Neuronal stem cell (in vitro differentiated cells): ENCODE results near the gene A2M.
A peak's percentile ranks its signal among the peaks of the same experiment; 100 is the strongest.

Experiments used
- DNase-seq: peaks from one replicate; pipeline ENCODE4 v3.0.0-alpha.2; 2013; ENCODE audit warnings: low spot score
- H2AFZ ChIP-seq: one replicate; pipeline ENCODE4 v1.6.1; 2013; ENCODE audit warnings: mild to moderate bottlenecking, low read length, inconsistent platforms
- H2AK5ac ChIP-seq: 2 replicates; pipeline ENCODE4 v1.6.1; 2013; ENCODE audit warnings: low read depth, mild to moderate bottlenecking, inconsistent platforms, low read length, moderate library complexity, mixed read lengths
- H2BK120ac ChIP-seq: 2 replicates; pipeline ENCODE4 v1.6.1; 2013; ENCODE audit warnings: low read depth, mild to moderate bottlenecking, inconsistent platforms, low read length, moderate library complexity, mixed read lengths
- H2BK12ac ChIP-seq: one replicate; pipeline ENCODE4 v1.6.1; 2013; ENCODE audit warnings: low read length, inconsistent platforms
- H2BK15ac ChIP-seq: 2 replicates; pipeline ENCODE4 v1.6.1; 2013; ENCODE audit warnings: mild to moderate bottlenecking, low read length, inconsistent platforms, mixed read lengths
- H2BK5ac ChIP-seq: one replicate; pipeline ENCODE4 v1.6.1; 2013; ENCODE audit warnings: inconsistent platforms, mild to moderate bottlenecking, low read length, moderate library complexity
- H3K14ac ChIP-seq: one replicate; pipeline ENCODE4 v1.6.1; 2013; ENCODE audit warnings: low read length, inconsistent platforms
- H3K18ac ChIP-seq: 2 replicates; pipeline ENCODE4 v1.6.1; 2013; ENCODE audit warnings: low read length, inconsistent platforms
- H3K23ac ChIP-seq: 2 replicates; pipeline ENCODE4 v1.6.1; 2013; ENCODE audit warnings: low read depth, mild to moderate bottlenecking, mixed read lengths, low read length, inconsistent platforms; ENCODE audit not compliant: poor library complexity
- H3K27ac ChIP-seq: replicated peaks from 3 replicates; pipeline ENCODE4 v1.5.1; 2013; ENCODE audit warnings: low read length, inconsistent platforms
- H3K27me3 ChIP-seq, 3 experiments: 2 replicates each; pipeline ENCODE4 v1.6.1; 2013; ENCODE audit warnings: low read length in 3 of 3, mild to moderate bottlenecking in 2 of 3, inconsistent platforms in 1 of 3, low read depth in 1 of 3, mixed read lengths in 1 of 3, moderate library complexity in 1 of 3; ENCODE audit not compliant: control insufficient read depth in 3 of 3, insufficient read depth in 3 of 3
- H3K36me3 ChIP-seq, 2 donors: replicated peaks in 1 of 2; 2 replicates each; pipeline ENCODE4 v1.6.1; 2013; ENCODE audit warnings: low read length in 2 of 2; ENCODE audit not compliant: control insufficient read depth in 2 of 2, insufficient read depth in 2 of 2
- H3K4ac ChIP-seq: 2 replicates; pipeline ENCODE4 v1.6.1; 2013; ENCODE audit warnings: inconsistent platforms, mild to moderate bottlenecking, low read length, moderate library complexity
- H3K4me1 ChIP-seq, 2 donors: 1 replicate in 1 of 2; 2 replicates in 1 of 2; pipeline ENCODE4 v1.6.1; 2013; ENCODE audit warnings: low read length in 2 of 2, low read depth in 1 of 2; ENCODE audit not compliant: control insufficient read depth in 2 of 2, insufficient read depth in 1 of 2
- H3K4me2 ChIP-seq: one replicate; pipeline ENCODE4 v1.6.1; 2013; ENCODE audit warnings: mild to moderate bottlenecking, low read length, inconsistent platforms; ENCODE audit not compliant: insufficient read depth, poor library complexity, severe bottlenecking
- H3K4me3 ChIP-seq, 2 donors: 2 replicates each; pipeline ENCODE4 v1.5.1; 2013; ENCODE audit warnings: low read length in 2 of 2, mild to moderate bottlenecking in 2 of 2, inconsistent platforms in 1 of 2, moderate library complexity in 1 of 2
- H3K79me1 ChIP-seq: one replicate; pipeline ENCODE4 v1.6.1; 2013; ENCODE audit warnings: low read depth, mild to moderate bottlenecking, inconsistent platforms, low read length, moderate library complexity
- H3K9ac ChIP-seq: one replicate; pipeline ENCODE4 v1.6.1; 2013; ENCODE audit warnings: mild to moderate bottlenecking, low read depth, low read length, inconsistent platforms; ENCODE audit not compliant: poor library complexity
- H3K9me3 ChIP-seq, 2 donors: replicated peaks in 1 of 2; 2 replicates each; pipeline versions ENCODE3 to v1.6.1; 2013; ENCODE audit warnings: low read length in 2 of 2, mild to moderate bottlenecking in 2 of 2, inconsistent platforms in 1 of 2, low read depth in 1 of 2, mixed read lengths in 1 of 2, moderate library complexity in 1 of 2; ENCODE audit not compliant: control insufficient read depth in 2 of 2, insufficient read depth in 1 of 2
- H4K8ac ChIP-seq: one replicate; pipeline ENCODE4 v1.6.1; 2013; ENCODE audit warnings: low read depth, mild to moderate bottlenecking, inconsistent platforms, low read length, moderate library complexity
- H4K91ac ChIP-seq: one replicate; pipeline ENCODE4 v1.6.1; 2013; ENCODE audit warnings: low read length, low read depth, mild to moderate bottlenecking, inconsistent platforms; ENCODE audit not compliant: poor library complexity
- WGBS, 2 donors: extraction: QIAGEN DNeasy Blood & Tissue Kit; methylation state at CpG; one replicate each; pipeline ENCODE4 v1.1.7; 2013; ENCODE audit warnings: missing lambda C conversion rate in 2 of 2, mixed read lengths in 1 of 2; ENCODE audit not compliant: insufficient read length in 2 of 2, insufficient replicate concordance in 1 of 2; ENCODE audit errors: extremely low coverage in 2 of 2; 5-methylcytosine and 5-hydroxymethylcytosine counted together

Gene A2M

GRCh38 chr12:9113296-9113986 is 2.3 kb downstream of the A2M start:
- Histone ChIP-seq H3K18ac (no peak overlapping the region), H4K91ac (no peak overlapping the region), H3K36me3 (peaks cover 0 to 58% of the 10 kb centered on the region in 2 donors), H3K27me3 (no peaks in the 10 kb centered on the region), H3K79me1 (no peaks in the 10 kb centered on the region), H3K9me3 (peaks cover 0 to 3% of the 10 kb centered on the region in 2 donors), H3K9ac (no peak overlapping the region), H3K27ac (no peak overlapping the region), H4K8ac (no peak overlapping the region), H3K23ac (no peak overlapping the region), H3K14ac (no peak overlapping the region), H3K4me1 (peaks cover 0 to 29% of the 10 kb centered on the region in 2 donors), H2AK5ac (no peak overlapping the region), H2BK5ac (no peak overlapping the region), H3K4me3 (peak overlapping the region in 1 of 2 donors; percentile 56), H2BK120ac (no peak overlapping the region), H2AFZ (no peak overlapping the region), H3K4me2 (no peak overlapping the region), H2BK12ac (no peak overlapping the region), H2BK15ac (no peak overlapping the region), H3K4ac (no peak overlapping the region)
- no CpG with 5 or more reads among the region's 7 CpGs for WGBS, 2 donors
- DNase-seq, result no peak

DNA sequence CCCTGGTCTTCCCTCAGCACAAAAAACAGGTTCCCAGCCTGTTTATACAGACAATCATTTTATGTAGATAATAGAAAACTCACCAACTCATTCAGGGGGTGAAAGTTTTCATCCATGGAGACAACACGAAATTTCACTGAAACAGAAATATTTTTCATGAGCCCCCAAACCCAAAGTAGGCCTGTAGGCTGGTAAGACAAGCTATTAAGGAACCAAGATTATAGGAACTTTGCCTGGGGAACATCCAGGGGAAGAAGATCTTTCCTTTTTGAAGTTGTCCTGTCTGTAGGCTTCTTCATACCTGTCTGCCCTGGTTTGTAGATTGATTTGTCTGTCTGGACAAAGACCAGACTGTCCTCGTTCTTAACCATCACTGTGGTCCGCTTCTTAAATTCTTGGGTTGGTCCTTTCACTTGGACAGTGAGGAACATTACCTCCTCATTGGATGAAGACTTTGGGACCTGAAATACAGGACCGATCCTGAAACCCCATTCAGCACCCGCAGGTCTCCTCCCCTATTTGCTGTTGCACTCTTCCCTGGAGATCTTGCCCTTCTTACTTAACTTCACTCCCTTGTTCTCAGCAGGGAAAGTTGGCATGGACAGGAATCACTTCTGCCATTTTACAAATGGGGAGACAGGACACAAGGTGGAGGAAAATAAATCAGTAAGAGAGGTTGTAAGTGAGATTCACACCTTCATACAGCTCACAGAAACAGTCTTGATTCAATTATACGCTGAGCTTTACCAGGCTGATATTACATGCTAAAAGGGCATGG is 3.5 kb downstream of the A2M start:
- Histone ChIP-seq H3K4ac (no peak overlapping the region), H2AK5ac (no peak overlapping the region), H2BK5ac (no peak overlapping the region), H3K9ac (no peak overlapping the region), H3K79me1 (no peaks in the 10 kb centered on the region), H4K91ac (no peak overlapping the region), H3K36me3 (peaks cover 0 to 68% of the 10 kb centered on the region in 2 donors), H3K27me3 (no peaks in the 10 kb centered on the region), H2BK120ac (no peak overlapping the region), H2BK12ac (no peak overlapping the region), H2BK15ac (no peak overlapping the region), H3K27ac (no peak overlapping the region), H3K4me1 (peaks cover 0 to 21% of the 10 kb centered on the region in 2 donors), H2AFZ (no peak overlapping the region), H3K14ac (no peak overlapping the region), H4K8ac (no peak overlapping the region), H3K4me2 (no peak overlapping the region), H3K4me3 (peak overlapping the region in 1 of 2 donors; percentile 56), H3K23ac (no peak overlapping the region), H3K9me3 (peaks cover 0 to 3% of the 10 kb centered on the region in 2 donors), H3K18ac (no peak overlapping the region)
- WGBS, 2 donors, result no CpG with 5 or more reads among the region's 6 CpGs
- no peak for DNase-seq

- WGBS, 2 donors, result no CpG with 5 or more reads among the region's 1 CpG
- Histone ChIP-seq H3K4me2 (no peak overlapping the region), H3K9ac (no peak overlapping the region), H3K18ac (no peak overlapping the region), H3K27me3 (no peaks in the 10 kb centered on the region), H2BK5ac (no peak overlapping the region), H3K9me3 (peaks cover 0 to 3% of the 10 kb centered on the region in 2 donors), H2BK15ac (no peak overlapping the region), H3K27ac (no peak overlapping the region), H3K4me3 (no peak overlapping the region), H4K8ac (no peak overlapping the region), H3K23ac (no peak overlapping the region), H2AFZ (no peak overlapping the region), H4K91ac (no peak overlapping the region), H2BK120ac (no peak overlapping the region), H3K79me1 (no peaks in the 10 kb centered on the region), H2BK12ac (no peak overlapping the region), H3K14ac (no peak overlapping the region), H3K4ac (no peak overlapping the region), H3K36me3 (peaks cover 0 to 76% of the 10 kb centered on the region in 2 donors), H2AK5ac (no peak overlapping the region), H3K4me1 (peaks cover 0 to 20% of the 10 kb centered on the region in 2 donors)
- DNase-seq, result no peak
Measured at GRCh38 chr12:9111525-9111924, 4.2 kb downstream of the A2M start.

GRCh38 chr12:9109737-9110491 is 5.8 kb downstream of the A2M start:
- Histone ChIP-seq H3K14ac (no peak overlapping the region), H3K79me1 (no peaks in the 10 kb centered on the region), H4K91ac (no peak overlapping the region), H3K27ac (no peak overlapping the region), H3K4ac (no peak overlapping the region), H2AFZ (no peak overlapping the region), H2BK120ac (no peak overlapping the region), H4K8ac (no peak overlapping the region), H2BK12ac (no peak overlapping the region), H2BK15ac (no peak overlapping the region), H3K4me2 (no peak overlapping the region), H3K18ac (no peak overlapping the region), H3K9me3 (peaks cover 0 to 3% of the 10 kb centered on the region in 2 donors), H3K36me3 (peaks cover 0 to 92% of the 10 kb centered on the region in 2 donors), H2AK5ac (no peak overlapping the region), H3K23ac (no peak overlapping the region), H3K4me3 (no peak overlapping the region), H2BK5ac (no peak overlapping the region), H3K27me3 (no peaks in the 10 kb centered on the region), H3K4me1 (peaks cover 0 to 17% of the 10 kb centered on the region in 2 donors), H3K9ac (no peak overlapping the region)
- DNase-seq, result no peak
- no CpG with 5 or more reads among the region's 3 CpGs for WGBS, 2 donors
